ENCODE results near the gene PDK2.

DNA sequence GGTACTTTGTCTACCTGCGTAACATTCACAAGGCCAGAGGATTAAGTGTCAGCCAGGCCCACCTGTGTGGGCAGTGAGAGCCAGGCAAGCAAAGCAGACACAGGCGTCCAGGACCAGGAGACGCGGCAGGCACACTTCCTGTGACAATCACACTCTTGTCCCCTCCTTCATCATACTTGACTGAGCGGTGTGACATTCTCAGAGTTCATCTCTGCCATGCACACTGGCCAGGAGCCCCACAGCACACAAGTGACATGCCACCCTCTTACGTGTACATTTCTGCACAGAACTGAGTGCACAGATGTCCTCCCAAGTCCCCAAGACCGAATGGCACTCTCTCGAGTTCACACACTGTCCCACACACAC lies 46.6 kb downstream of the PDK2 start:
- TF ChIP-seq, protein P1, sequence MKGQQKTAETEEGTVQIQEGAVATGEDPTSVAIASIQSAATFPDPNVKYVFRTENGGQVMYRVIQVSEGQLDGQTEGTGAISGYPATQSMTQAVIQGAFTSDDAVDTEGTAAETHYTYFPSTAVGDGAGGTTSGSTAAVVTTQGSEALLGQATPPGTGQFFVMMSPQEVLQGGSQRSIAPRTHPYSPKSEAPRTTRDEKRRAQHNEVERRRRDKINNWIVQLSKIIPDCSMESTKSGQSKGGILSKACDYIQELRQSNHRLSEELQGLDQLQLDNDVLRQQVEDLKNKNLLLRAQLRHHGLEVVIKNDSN (IDR thresholded peaks at IDR 0.05), result no peak
- TF ChIP-seq, protein P2, sequence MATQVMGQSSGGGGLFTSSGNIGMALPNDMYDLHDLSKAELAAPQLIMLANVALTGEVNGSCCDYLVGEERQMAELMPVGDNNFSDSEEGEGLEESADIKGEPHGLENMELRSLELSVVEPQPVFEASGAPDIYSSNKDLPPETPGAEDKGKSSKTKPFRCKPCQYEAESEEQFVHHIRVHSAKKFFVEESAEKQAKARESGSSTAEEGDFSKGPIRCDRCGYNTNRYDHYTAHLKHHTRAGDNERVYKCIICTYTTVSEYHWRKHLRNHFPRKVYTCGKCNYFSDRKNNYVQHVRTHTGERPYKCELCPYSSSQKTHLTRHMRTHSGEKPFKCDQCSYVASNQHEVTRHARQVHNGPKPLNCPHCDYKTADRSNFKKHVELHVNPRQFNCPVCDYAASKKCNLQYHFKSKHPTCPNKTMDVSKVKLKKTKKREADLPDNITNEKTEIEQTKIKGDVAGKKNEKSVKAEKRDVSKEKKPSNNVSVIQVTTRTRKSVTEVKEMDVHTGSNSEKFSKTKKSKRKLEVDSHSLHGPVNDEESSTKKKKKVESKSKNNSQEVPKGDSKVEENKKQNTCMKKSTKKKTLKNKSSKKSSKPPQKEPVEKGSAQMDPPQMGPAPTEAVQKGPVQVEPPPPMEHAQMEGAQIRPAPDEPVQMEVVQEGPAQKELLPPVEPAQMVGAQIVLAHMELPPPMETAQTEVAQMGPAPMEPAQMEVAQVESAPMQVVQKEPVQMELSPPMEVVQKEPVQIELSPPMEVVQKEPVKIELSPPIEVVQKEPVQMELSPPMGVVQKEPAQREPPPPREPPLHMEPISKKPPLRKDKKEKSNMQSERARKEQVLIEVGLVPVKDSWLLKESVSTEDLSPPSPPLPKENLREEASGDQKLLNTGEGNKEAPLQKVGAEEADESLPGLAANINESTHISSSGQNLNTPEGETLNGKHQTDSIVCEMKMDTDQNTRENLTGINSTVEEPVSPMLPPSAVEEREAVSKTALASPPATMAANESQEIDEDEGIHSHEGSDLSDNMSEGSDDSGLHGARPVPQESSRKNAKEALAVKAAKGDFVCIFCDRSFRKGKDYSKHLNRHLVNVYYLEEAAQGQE (IDR thresholded peaks at IDR 0.05; ENCODE audit: low read depth), result no peak
- TF ChIP-seq, protein P3, sequence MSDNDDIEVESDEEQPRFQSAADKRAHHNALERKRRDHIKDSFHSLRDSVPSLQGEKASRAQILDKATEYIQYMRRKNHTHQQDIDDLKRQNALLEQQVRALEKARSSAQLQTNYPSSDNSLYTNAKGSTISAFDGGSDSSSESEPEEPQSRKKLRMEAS (IDR thresholded peaks at IDR 0.05), result no peak
- no peak for TF ChIP-seq EGR1 (IDR thresholded peaks at IDR 0.05)
- TF ChIP-seq EP300 (IDR thresholded peaks at IDR 0.05; ENCODE audit: borderline replicate concordance), result no peak
- no peak for TF ChIP-seq CEBPB (IDR thresholded peaks at IDR 0.05)
- no peak for TF ChIP-seq CREB1 (IDR thresholded peaks at IDR 0.05; ENCODE audit: low read depth)
- no peak for TF ChIP-seq TCF12 (IDR thresholded peaks at IDR 0.05; ENCODE audit: low read depth)

Data from Ishikawa (cell line).